HG02870 (cell line): ENCODE results near the gene SYNCRIP.
"Not testable (repeated sequence)": the region's sequence is repeated elsewhere in the genome, so short reads cannot be mapped to it uniquely, and the experiment has no call there.

ENCODE experiments used
- ATAC-seq: cut with Tn5 transposase; IDR thresholded peaks from one replicate; pipeline ENCODE4 v1.9.1; 2021; ENCODE audit warnings: mild to moderate bottlenecking, moderate library complexity; ENCODE audit not compliant: unreplicated experiment

SYNCRIP gene

GRCh38 chr6:85600713-85601313 lies 41.9 kb downstream of the SYNCRIP start:
- ATAC-seq, result no peak

- ATAC-seq, result peak; percentile 13
These were observed 48.3 kb downstream of the SYNCRIP start for GRCh38 chr6:85594197-85594930.

- peak; percentile 85 for ATAC-seq
These were observed 49.1 kb downstream of the SYNCRIP start, which contains the start of gene SNX14 for GRCh38 chr6:85593438-85594196. Gene SNX14 (minus strand): TSS chr6:85593858. CDS start chr6:85593718, 140 bp downstream.

- ATAC-seq, result no peak
These were observed 50.7 kb downstream of the SYNCRIP start for GRCh38 chr6:85592033-85592432.

GRCh38 chr6:85591207-85591606 lies 51.5 kb downstream of the SYNCRIP start:
- ATAC-seq, result no peak

GRCh38 chr6:85585741-85586140 lies 56.9 kb downstream of the SYNCRIP start:
- no peak for ATAC-seq

- ATAC-seq, result not testable (repeated sequence)
These were observed 59.9 kb downstream of the SYNCRIP start for GRCh38 chr6:85582832-85583231.

- ATAC-seq, result no peak
These were observed 61.1 kb downstream of the SYNCRIP start for GRCh38 chr6:85581572-85581971.

GRCh38 chr6:85580878-85581267 lies 61.8 kb downstream of the SYNCRIP start:
- ATAC-seq, result peak; percentile 83

GRCh38 chr6:85580118-85580877 lies 62.4 kb downstream of the SYNCRIP start:
- no peak for ATAC-seq

- ATAC-seq, result no peak
These were observed 63.1 kb downstream of the SYNCRIP start for GRCh38 chr6:85579581-85579980.

GRCh38 chr6:85576476-85576875 lies 66.2 kb downstream of the SYNCRIP start:
- ATAC-seq, result no peak

GRCh38 chr6:85574932-85575598 lies 67.6 kb downstream of the SYNCRIP start:
- no peak for ATAC-seq

- ATAC-seq, result no peak
These were observed 73.4 kb downstream of the SYNCRIP start for GRCh38 chr6:85569323-85569722.

GRCh38 chr6:85568411-85568810 lies 74.3 kb downstream of the SYNCRIP start:
- ATAC-seq, result no peak

GRCh38 chr6:85565736-85566135 lies 77.0 kb downstream of the SYNCRIP start:
- ATAC-seq, result no peak

- not testable (repeated sequence) for ATAC-seq
These were observed 78.5 kb downstream of the SYNCRIP start for GRCh38 chr6:85564223-85564622.
